Ishikawa (cell line): ENCODE measurements around the gene RNFT2.

Source experiments
- CEBPB ChIP-seq: IDR thresholded peaks from 2 replicates; pipeline ENCODE4 v1.6.1; 2012
- CREB1 ChIP-seq: IDR thresholded peaks from 2 replicates; pipeline ENCODE4 v1.6.1; 2012; ENCODE audit warnings: low read depth
- EGR1 ChIP-seq: IDR thresholded peaks from 2 replicates; pipeline ENCODE4 v1.6.1; 2012
- EP300 ChIP-seq: IDR thresholded peaks from 2 replicates; pipeline ENCODE4 v1.6.1; 2012; ENCODE audit warnings: borderline replicate concordance
- FOXM1 ChIP-seq: IDR thresholded peaks from 2 replicates; pipeline ENCODE4 v1.6.1; 2012; ENCODE audit warnings: low read depth, borderline replicate concordance
- MAX ChIP-seq: IDR thresholded peaks from 2 replicates; pipeline ENCODE4 v1.6.1; 2012
- NFIC ChIP-seq: IDR thresholded peaks from 2 replicates; pipeline ENCODE4 v1.6.1; 2012
- RAD21 ChIP-seq: IDR thresholded peaks from 2 replicates; pipeline ENCODE4 v1.6.1; 2012; ENCODE audit warnings: low read depth
- REST ChIP-seq: IDR thresholded peaks from 2 replicates; pipeline ENCODE4 v1.6.1; 2012; ENCODE audit warnings: low read depth, mild to moderate bottlenecking
- TAF1 ChIP-seq: IDR thresholded peaks from 2 replicates; pipeline ENCODE4 v1.6.1; 2012; ENCODE audit warnings: low read depth, mild to moderate bottlenecking
- TCF12 ChIP-seq: IDR thresholded peaks from 2 replicates; pipeline ENCODE4 v1.6.1; 2012; ENCODE audit warnings: low read depth
- TEAD4 ChIP-seq: IDR thresholded peaks from 2 replicates; pipeline ENCODE4 v1.6.1; 2012
- USF1 ChIP-seq: IDR thresholded peaks from 2 replicates; pipeline ENCODE4 v1.6.1; 2012
- YY1 ChIP-seq: IDR thresholded peaks from 2 replicates; pipeline ENCODE4 v1.6.1; 2012; ENCODE audit warnings: low read depth
- ZBTB7A ChIP-seq: IDR thresholded peaks from 2 replicates; pipeline ENCODE4 v1.6.1; 2012; ENCODE audit warnings: low read depth

The RNFT2 gene

GRCh38 chr12:116797885-116798284, 59.8 kb downstream of the RNFT2 start:
- TF ChIP-seq CREB1 = no peak
- no peak for TF ChIP-seq YY1
- no peak for TF ChIP-seq RAD21
- TF ChIP-seq EGR1 = no peak
- no peak for TF ChIP-seq TCF12
- TF ChIP-seq USF1 = no peak
- no peak for TF ChIP-seq MAX
- TF ChIP-seq TAF1 = no peak
- TF ChIP-seq REST = no peak
- TF ChIP-seq ZBTB7A = no peak

- no peak for TF ChIP-seq RAD21
- no peak for TF ChIP-seq EP300
- no peak for TF ChIP-seq MAX
- no peak for TF ChIP-seq CEBPB
- TF ChIP-seq TEAD4 = no peak
- no peak for TF ChIP-seq YY1
- no peak for TF ChIP-seq USF1
- TF ChIP-seq TCF12 = no peak
- no peak for TF ChIP-seq REST
- TF ChIP-seq ZBTB7A = no peak
- no peak for TF ChIP-seq NFIC
Measured at GRCh38 chr12:116798719-116799118, 60.6 kb downstream of the RNFT2 start.

GRCh38 chr12:116799955-116800354, 61.8 kb downstream of the RNFT2 start:
- TF ChIP-seq NFIC (no peak), FOXM1 (no peak), EGR1 (no peak)

- TF ChIP-seq NFIC = no peak
- no peak for TF ChIP-seq TCF12
- TF ChIP-seq YY1 = no peak
- no peak for TF ChIP-seq MAX
- no peak for TF ChIP-seq EGR1
- no peak for TF ChIP-seq REST
- no peak for TF ChIP-seq EP300
- TF ChIP-seq TAF1 = no peak
- no peak for TF ChIP-seq CEBPB
- no peak for TF ChIP-seq RAD21
- TF ChIP-seq USF1 = no peak
- TF ChIP-seq CREB1 = no peak
- no peak for TF ChIP-seq ZBTB7A
- no peak for TF ChIP-seq TEAD4
Measured at GRCh38 chr12:116800918-116801317, 62.8 kb downstream of the RNFT2 start.

GRCh38 chr12:116802018-116802417, 63.9 kb downstream of the RNFT2 start:
- TF ChIP-seq USF1 (no peak), MAX (no peak), EP300 (no peak), NFIC (no peak), YY1 (no peak), TAF1 (no peak), RAD21 (no peak), CREB1 (no peak), TCF12 (no peak), TEAD4 (no peak), REST (no peak), FOXM1 (no peak), EGR1 (no peak), ZBTB7A (no peak), CEBPB (no peak)
